Measurements from ENCODE around the gene NKAIN4.

NKAIN4 gene

DNA sequence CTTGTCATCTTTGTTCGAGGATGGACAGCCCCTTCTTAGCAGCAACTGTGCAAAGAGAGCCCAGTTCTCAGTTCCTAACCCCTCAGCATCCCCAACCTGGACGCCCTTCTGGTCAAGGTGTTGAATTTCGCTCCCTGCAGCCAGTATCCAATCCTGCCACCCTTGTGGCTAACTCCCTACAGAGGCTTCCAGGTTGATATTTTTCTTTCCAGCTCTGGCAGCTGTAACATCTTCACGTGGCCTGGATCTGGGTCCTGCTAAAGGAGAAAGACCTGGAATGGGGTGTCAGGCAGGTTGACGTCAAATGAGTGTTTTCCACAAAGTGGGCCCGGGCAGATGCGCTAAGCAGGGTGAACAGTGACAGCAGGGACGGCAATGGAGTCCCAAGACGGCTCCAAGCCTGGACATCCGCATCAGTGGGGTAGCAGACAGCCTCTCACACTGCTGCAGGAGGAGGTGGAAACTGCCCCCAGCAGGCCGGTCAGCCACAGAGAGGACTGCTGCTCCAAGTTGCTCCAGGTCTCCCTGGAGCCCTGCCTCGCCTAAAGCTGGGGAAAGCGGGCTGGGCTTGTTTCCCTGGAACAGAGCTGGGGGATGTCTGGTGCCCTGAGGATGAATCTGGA, 37.3 kb downstream of the NKAIN4 start:
- DNase-seq, result no peak

DNA sequence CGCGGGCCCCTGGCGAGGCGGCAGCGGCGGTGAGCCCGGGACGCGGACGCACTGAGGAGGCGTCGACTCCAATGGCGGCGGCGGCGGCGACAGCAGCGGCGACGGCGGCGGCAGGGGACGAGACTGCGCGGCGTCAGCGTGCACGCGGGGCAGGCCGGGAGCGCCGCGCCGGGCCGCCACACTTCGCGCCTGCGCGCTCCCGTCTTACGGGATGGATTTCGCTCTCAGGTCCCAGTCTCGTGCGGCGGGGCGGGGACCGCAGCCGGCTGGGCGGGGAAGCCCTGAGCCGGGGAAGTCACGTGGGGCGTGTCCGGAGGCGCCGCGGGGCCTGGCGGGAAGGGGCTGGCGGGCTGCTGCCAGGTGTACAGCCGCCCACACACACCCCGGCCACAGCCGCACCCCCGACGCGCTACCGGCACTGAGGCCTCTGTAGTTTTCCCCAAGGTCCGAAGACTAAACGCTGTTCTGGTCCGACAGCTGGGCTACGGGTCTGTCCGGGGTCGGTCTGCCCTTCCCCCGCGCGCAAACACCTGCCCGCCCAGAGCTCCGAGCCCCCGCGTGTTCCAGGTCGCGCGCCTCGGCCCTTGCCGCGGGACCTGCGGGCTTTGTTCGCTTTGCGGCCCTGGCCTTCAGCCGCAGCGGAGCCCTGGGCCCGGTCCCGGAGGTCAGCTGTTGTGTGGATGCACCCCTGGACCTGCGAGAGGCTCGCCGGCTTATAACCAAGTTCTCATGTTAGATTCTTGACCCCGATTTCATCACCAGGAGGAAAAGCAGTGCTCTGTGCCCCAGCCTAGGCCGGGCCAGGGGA, 38.0 kb downstream of the NKAIN4 start, which contains the start of gene YTHDF1:
Gene YTHDF1, minus strand, starts transcription at position 91 of the 808 bp plus-strand sequence. CDS start 239 bp downstream, outside the sequence.
- peak; percentile 91 for DNase-seq

DNA sequence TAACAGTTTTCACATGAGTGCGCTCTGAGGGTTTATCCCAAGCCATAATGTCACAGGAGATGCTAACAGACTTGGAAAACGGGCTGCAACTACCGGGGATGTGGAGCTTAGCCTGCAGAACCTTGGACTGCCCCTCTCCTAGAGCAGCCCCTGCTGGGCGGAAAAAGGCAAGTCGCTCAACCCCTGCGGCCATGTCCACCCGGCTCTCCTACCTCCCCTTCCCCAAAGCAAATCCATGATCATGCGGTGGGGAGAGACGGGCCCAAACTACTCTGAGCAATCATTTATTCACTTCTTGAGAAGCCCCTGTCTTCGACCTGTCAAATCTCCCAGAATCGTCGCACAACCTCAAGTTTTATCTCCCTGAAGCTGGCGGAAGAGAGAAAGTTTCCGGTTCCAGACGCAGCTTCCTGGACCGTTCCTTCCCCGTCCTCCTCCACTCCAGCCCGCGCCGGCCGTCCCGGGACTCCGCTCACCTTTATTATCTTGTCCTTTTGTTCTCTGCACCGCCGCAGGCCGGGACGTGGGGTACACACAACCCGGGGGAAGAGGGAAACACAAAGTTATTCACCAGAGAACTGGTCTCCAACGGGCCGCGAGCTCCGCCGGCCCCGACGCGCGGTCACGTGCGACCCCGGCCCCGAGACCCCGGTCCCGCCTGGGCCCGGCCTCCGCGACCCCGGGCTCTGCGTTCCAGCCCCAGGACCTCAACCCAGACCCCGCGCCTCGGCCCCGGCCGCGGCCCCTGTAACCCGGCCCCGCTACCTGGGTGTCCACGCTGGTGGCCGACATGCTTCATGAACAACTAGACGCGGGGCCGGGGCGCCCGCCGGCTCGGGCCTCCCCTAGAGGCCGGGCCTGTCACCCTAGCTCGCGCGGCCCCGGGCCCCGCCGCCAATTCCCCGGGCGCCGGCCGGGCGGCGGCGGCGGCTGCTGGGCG, 38.9 kb downstream of the NKAIN4 start:
- DNase-seq, result peak; percentile 15

DNA sequence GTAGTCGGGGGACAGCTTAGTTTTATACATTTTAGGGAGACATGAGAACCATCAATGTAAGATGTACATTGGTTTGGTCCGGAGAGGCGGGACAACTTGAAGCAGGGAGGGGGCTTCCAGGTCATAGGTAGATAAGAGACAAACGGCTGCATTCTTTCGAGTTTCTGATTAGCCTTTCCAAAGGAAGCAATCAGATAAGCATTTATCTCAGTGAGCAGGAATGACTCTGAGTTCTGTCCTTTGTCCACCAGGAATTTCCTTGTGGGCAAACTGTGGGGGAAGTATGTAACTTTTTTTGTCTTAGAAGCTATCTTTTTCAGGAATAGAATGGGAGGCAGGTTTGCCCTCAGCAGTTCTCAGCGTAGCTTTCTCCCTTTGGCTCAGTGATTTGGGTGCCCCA, 39.7 kb downstream of the NKAIN4 start:
- DNase-seq, result no peak

DNA sequence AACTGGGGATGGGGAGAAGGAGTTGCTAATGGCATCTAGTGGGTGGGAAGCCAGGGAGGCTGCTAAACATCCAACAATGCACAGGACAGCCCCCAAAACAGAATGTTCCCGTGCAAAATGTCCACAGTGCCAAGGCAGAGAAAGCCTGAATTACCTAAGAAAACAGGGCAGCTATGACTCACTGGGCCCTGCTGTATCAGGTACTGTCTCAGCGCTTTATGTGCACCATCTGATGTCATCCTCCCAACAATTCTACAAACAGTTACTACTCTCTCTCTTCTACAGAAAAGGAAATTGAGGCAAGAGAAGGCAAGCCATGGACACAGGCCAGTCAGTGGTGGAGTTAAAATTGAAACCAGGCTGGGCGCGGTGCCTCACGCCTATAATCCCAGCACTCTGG, 41.5 kb downstream of the NKAIN4 start:
- DNase-seq, result no peak

DNA sequence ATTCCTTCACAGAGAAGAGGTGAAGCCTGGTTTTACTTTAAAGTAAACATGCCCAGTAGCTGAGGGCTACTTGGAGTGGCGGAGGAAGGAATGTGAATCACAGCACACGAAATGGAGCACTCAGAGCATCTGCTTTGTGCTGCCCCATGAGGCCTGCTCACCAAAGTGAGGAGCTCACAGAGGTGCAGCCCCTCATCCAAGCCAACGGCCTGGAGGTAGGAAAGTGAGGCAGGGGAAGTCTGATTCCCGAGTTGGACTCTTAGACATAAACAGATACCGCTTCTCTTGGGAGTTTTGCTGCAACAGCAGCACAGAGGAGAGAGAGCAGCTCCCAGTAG, 41.9 kb downstream of the NKAIN4 start:
- no peak for DNase-seq

DNA sequence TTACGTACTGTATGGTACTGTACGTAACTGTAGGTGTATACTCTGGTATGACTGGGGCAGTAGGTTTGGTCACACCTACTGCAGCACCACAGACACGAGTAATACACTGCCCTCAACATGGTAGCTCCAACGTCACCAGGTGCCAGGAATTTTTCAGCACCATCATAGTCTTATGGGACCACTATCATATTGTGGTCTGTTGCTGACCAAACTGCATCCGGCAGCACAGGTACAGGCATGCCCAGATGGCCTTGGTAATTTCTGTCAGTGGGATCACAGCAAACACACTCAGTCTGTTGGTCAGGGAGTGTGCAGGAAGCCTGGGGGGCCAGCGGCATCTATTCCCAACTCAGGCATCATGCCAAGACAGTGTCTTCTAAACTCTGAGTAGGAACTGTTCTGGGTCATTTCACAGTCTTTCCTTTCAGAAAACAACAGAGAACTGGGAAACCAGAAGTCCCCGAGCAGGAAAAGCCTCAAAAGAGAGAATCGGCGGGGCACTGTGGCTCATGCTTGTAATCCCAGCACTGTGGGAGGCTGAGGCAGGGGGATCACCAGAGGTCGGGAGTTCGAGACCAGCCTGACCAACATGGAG, 44.2 kb downstream of the NKAIN4 start:
- DNase-seq, result no peak

DNA sequence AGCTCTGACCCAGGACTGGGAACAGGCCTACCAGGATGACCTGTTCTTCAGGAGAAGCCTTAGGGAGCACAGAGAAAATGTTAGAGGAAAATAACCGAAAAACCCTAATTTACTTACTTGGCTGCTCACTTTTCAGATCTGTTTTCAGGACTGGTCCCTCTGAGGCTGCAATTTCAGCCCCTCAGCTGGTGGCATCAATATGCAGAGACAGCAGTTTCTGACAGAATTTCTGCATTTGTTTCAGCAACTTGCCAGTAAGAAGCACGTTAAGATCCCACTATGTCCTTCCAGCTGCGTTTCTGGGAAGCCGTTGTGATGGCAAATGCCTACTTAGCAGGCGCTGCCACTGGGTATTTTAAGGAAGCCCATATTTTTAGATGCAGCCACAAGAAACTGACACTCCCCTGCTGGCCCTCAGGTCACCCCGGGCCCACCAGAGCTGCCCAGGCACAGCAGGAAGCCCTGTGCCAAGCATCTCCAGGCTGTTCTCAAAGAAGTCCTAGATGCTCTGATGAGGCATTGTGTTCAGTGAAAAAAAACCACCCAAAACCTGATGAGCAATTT, 45.8 kb downstream of the NKAIN4 start:
- peak; percentile 30 for DNase-seq

DNA sequence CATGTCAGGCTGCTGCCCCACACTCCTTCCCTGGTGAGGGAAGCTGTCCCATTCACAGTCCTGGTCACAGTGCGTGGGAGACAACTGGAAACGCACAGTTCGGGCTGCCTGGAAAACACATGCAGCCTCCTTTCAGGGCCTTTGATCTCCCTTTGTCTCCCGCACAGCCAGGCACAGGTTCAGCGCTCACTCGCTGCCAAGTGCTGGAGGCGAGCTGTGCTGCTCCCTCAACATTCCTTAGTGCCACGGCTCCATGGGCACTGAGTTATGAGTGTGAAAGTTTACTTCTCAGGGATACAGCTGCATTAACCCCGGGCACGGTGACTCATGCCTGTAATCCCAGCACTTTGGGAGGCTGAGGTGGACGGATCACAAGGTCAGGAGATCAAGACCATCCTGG, 47.4 kb downstream of the NKAIN4 start:
- no peak for DNase-seq

DNA sequence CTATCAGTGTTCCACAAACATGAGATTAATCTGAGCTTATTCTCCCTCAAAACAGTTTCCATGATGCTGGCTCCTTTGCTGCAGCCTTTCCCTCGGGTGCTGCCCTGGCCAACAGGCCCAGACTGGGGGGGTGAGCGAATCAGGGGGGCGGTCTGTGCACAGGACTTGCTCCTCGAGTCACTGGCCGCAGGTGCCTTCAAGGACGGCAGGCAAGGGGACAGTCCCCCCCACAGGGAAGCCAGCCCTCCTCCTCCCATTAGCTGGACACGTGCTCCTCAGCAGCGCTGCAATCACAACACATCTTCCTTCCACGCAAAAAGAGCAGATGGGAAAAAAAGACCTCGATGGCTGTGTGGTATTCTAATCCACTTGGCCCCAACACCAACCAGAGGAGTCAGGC, 48.4 kb downstream of the NKAIN4 start:
- DNase-seq, result no peak

DNA sequence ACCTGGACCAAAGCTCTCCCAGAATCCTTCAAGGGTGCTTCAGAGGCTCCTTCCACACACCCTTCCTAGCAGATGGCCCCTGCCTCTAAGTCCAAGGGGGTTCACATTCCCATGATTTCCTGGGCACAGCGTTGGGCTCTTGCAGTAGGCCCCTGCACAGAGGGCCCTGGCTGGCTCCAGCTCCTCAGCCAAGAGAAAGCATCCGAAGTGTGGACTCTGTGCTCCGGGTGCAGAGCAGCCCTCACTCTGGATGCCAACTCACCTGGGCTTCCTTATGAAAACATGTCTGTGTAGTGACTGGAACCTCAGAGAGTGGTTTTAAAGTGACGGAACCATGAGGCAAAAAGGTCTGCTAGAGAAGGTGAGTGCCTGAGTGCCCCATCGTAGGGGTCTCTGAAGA, 49.9 kb downstream of the NKAIN4 start:
- DNase-seq, result no peak

DNA sequence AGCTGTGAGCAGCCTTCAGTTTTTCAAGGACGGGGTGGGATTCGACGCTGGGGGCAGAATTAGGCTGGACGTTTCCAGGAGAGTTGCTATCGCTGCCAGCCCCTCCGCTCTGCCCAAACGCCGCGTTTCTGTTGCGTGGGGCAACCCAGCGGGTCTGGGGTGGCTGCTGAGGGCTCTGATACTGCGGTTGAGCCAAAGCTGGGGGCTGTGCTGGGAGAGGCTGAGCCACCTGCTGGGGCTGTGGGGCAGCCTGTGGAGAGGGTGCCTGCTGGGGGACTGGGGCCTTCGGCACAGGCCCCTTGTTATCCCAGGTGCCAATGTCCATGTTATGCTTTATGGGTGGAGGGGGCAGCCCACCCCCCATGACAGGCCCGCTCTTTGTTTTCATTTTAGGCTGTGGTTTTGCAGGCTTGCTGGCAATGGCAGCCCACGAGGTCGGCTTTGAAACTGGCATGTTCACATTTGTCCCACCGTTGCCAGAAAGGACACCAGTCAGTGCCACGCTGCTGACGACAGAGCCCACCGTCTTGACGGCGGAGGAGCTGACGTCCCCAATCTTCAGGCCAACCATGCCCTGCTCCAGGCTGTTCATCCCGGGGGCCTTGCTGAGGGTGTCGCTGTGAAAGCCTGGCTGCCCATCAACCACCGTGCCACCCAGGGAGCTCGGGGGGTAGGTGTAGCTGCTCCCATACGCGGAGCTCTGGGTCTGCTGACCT, 51.3 kb downstream of the NKAIN4 start:
- DNase-seq, result no peak

DNA sequence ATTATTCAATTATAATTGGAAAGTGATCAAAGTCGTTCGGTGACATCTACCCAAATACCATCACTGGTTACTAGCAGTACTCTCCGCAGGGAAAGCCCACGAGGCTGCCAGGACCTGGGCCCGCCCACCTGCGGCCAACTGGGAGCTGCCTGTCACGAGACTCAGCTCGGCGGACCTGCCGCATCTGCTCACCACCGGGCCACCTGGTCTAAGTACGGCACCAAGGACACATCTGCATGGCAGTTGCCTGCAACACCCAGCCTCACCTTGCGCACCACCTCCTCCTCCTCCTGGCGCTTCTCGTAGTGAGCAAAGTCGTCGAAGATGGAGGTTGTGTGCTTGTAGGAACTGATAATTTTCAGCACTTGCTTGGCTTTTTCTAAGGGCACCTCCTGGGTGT, 52.2 kb downstream of the NKAIN4 start:
- DNase-seq, result no peak

DNA sequence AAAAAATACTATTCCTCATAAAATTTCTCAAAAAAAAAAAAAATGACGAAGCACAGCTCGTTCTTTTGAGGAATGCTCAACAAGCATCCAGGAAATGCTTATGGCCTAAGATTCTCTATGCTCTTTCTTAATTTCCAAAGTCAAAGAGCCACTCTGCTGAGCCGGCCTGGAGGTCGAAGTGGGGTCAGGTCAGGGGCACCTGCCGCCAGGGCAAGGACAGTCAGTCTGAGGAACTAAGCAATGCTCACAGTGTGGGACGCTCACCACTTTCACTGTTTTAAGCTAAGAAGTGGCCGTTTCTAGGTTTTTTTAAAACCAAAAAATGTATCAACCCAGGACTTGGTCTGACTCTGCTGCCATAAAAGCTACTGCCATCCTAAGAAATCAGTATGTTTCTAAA, 55.7 kb downstream of the NKAIN4 start:
- no peak for DNase-seq

DNA sequence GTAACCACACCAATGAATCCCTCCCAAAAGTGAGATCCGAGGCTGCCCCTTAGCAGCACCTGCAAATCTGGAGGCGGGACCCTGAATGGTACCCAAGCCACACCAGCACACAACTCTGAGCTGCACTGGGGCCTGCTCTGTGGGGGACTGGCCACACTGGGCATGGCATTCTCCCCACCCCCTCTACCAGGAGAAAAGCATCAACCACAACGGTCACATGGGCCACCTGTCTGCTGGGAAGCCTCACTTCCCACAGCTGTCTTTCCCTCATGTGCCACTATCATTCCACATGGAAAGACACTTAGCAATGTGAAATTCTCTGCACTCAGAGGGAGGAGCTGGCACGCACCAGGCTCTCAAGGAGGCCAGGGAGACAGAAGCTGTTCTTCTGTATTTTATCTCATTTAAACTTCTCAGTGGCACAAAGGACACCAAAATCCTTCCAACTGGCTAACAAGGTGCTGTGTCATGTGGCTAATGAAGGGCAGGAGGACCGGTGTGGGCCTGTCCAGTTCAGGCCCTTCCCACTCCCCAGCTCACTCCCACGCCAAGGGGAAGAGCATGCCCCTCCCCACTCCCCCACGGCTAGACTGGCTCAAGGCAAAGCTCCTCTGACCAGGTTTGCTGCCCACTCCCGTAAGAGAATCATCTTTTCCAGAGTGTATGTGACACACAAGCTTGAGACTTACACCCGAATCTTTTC, 57.3 kb downstream of the NKAIN4 start:
- DNase-seq, result no peak

DNA sequence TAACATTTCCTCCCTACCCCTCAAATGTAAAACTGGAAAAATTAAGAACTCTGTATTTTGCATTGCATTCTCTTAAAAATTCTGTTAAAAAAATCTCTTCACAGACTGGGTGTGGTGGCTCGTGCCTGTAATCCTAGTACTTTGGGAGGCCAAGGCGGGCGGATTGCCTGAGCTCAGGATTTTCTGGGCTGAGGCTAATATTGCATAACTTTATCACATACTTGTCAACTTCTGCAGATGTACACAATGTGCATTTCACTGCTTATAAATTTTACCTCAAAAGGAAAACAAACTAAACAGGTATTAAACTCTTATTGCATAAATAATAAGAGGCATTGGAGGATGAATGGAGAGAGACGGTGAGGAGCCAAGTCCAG, 59.5 kb downstream of the NKAIN4 start:
- DNase-seq, result no peak

DNA sequence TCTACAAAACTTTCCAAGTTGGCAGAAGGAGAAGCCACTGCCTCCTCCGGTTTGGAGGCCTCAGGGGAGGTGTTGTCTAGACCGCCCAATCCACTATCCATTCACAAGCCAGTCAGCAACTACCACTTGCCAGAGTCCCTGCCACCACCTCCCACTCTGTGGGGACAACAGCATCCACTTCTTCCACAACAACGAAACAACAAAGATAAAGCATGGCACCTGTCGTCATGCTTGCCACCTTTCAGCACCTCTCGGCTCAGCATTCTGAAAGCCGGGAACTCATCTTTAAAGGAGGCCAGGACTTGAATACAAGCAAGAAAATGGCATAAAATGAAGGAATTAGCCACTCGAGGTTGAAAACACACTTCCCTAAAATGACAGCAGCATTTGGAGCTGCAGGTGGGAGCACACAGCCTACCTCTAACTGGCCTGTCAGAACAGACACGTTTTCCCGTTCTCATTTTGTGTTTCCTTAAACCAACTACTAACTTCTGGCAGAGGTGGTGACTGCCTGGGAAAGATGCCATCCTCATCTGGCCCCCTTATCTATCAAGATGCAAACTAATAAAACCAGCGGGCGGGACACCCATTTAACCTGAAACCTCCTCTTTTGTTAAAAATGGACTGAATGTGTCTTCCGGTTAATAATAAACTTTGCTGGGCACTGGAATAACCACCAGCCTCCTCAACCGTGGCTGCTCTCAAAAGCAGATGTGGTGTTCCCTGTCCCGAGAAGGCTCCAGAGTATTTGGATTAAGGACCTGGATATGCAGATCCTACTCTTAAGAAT, 60.1 kb downstream of the NKAIN4 start:
- DNase-seq, result no peak

DNA sequence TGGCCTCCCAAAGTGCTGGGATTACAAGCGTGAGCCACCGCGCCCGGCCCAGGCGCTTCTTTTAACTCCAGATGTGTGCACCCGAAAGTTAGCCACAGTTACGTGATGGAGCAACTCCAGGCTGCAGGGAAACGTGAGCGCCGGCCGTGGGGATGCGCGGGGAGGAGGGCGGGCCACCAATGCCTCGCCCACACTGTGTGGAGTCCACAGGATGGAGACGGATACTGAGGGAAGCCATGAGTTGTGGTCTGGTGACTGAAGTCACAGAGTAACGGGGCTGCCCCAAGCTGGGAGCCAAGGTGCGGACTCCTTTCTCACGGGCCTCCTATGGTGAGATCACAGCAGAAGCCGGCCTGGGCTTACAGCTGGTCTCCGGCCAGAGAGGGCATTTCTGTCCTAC, 61.5 kb downstream of the NKAIN4 start:
- no peak for DNase-seq

DNA sequence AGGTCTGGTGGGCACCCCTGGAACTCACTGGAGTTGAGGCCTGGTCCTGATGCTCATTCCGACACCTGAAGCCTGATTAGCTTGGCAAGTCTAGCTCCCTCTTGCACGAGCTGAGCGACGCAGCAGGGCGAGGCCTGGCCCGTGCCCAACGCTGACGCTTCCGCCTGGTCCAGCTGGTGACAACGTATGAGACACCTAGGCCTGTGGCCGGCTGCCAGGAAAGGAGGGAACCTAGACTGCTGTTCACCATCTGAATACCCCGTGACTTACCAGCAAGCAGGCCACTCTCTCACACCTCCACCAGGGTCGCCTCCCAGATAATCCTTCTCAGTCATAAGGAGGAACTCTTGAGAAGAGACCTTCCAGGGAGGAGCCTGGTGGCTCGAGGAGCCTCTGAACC, 62.9 kb downstream of the NKAIN4 start:
- no peak for DNase-seq

DNA sequence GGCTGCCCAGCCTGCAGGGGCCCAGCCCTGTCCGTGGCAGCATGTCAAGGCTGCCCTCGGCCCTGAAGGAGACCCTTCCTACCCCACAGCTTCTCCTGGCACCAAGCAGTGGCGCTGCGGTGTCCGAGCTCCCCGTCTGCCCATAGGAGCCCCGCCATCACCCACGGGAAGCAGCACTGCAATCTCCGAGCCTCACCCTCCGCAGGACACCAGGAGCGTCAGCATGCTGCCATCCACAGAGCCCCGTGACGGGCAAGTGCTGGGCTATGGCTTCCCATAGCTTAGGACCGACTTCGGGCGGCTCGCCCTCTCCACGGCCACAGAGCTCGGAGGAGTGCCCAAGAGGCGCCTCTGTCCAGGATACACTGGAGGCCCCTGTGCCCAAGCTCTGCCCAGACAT, 63.4 kb downstream of the NKAIN4 start:
- no peak for DNase-seq

Data from MV-4-11 (cell line).